ENCODE measurements around the gene GRIN2A. TPM values are rescaled to one million over a fixed set of nuclear protein-coding genes. Genes with fewer than 3 reads are reported as not detected.

GRIN2A gene
- total and polyA plus RNA-seq, 8 donors, result 0.06 to 9.8 (median 0.86) TPM

GRCh38 chr16:9787717-9788116 is 394.5 kb downstream of the GRIN2A start:
- Histone ChIP-seq H3K27me3 (no peaks in the 10 kb centered on the region), H3K27ac (no peak overlapping the region), H3K9me3 (no peaks in the 10 kb centered on the region), H3K36me3 (no peaks in the 10 kb centered on the region), H3K4me3 (no peak overlapping the region), H3K4me1 (no peaks in the 10 kb centered on the region)
- no peak for TF ChIP-seq POLR2AphosphoS5 (IDR thresholded peaks at IDR 0.05)
- WGBS, 5 donors, result 51 to 64% (median 59%) methylated on average over 5 of the region's 5 CpGs
- no peak for DNase-seq
- intact Hi-C loops (cut with DNase I; ENCODE audit: low total_unique reads), result no loop called here

GRCh38 chr16:9780831-9781230 is 401.4 kb downstream of the GRIN2A start:
- H3K36me3 ChIP-seq, result no peaks in the 10 kb centered on the region
- no peaks in the 10 kb centered on the region for H3K4me1 ChIP-seq
- no peaks in the 10 kb centered on the region for H3K27me3 ChIP-seq
- 49 to 72% (median 55%) methylated on average over 4 of the region's 4 CpGs for WGBS, 5 donors
- no peaks in the 10 kb centered on the region for H3K9me3 ChIP-seq
- DNase-seq, result peak in 1 of 2 donors; percentile 40
- no peak overlapping the region for H3K4me3 ChIP-seq
- intact Hi-C loops (cut with DNase I; ENCODE audit: low total_unique reads), result no loop called here
- H3K27ac ChIP-seq, result no peak overlapping the region
- TF ChIP-seq POLR2A (IDR thresholded peaks at IDR 0.05), result no peak

DNA sequence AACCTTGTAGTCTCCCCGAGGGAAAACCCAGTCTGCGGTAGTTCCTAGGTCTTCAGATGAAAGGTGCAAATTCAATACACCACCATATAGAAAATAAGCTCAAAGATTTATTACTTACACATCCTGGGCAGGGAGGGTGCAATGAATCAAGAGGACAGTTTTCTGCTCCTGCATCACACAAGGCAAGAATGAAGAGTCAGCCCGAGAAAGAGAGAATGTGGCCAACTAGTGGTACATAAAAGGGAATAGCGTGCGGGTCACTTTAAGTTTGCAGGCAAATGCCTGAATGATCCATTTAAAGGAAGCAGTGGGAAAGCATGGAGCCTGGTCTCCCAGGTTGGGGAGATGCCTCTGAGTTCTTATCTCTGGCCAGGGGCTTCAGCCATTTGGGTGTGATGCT is 403.4 kb downstream of the GRIN2A start:
- no peaks in the 10 kb centered on the region for H3K27me3 ChIP-seq
- 69 to 83% (median 73%) methylated on average over 5 of the region's 5 CpGs for WGBS, 5 donors
- no peak for TF ChIP-seq POLR2A (IDR thresholded peaks at IDR 0.05)
- TF ChIP-seq POLR2AphosphoS5 (IDR thresholded peaks at IDR 0.05), result no peak
- no peak for DNase-seq
- H3K4me1 ChIP-seq, result no peaks in the 10 kb centered on the region
- no peaks in the 10 kb centered on the region for H3K36me3 ChIP-seq
- H3K9me3 ChIP-seq, result no peaks in the 10 kb centered on the region
- H3K4me3 ChIP-seq, result no peak overlapping the region
- H3K27ac ChIP-seq, result no peak overlapping the region
- intact Hi-C loops (cut with DNase I; ENCODE audit: low total_unique reads), result no loop called here

GRCh38 chr16:9775998-9776397 is 406.2 kb downstream of the GRIN2A start:
- TF ChIP-seq POLR2A (IDR thresholded peaks at IDR 0.05) (no peak), POLR2AphosphoS5 (IDR thresholded peaks at IDR 0.05) (no peak), EP300 (IDR thresholded peaks at IDR 0.05) (no peak)
- TF ChIP-seq, protein P1, sequence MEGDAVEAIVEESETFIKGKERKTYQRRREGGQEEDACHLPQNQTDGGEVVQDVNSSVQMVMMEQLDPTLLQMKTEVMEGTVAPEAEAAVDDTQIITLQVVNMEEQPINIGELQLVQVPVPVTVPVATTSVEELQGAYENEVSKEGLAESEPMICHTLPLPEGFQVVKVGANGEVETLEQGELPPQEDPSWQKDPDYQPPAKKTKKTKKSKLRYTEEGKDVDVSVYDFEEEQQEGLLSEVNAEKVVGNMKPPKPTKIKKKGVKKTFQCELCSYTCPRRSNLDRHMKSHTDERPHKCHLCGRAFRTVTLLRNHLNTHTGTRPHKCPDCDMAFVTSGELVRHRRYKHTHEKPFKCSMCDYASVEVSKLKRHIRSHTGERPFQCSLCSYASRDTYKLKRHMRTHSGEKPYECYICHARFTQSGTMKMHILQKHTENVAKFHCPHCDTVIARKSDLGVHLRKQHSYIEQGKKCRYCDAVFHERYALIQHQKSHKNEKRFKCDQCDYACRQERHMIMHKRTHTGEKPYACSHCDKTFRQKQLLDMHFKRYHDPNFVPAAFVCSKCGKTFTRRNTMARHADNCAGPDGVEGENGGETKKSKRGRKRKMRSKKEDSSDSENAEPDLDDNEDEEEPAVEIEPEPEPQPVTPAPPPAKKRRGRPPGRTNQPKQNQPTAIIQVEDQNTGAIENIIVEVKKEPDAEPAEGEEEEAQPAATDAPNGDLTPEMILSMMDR (IDR thresholded peaks at IDR 0.05), result no peak
- no peak for DNase-seq
- no peaks in the 10 kb centered on the region for H3K4me1 ChIP-seq
- intact Hi-C loops (cut with DNase I; ENCODE audit: low total_unique reads), result no loop called here
- no peaks in the 10 kb centered on the region for H3K9me3 ChIP-seq
- H3K27me3 ChIP-seq, result no peaks in the 10 kb centered on the region
- WGBS, 5 donors, result 76 to 78% (median 76%) methylated on average over 5 of the region's 5 CpGs
- no peak overlapping the region for H3K27ac ChIP-seq
- no peaks in the 10 kb centered on the region for H3K36me3 ChIP-seq
- H3K4me3 ChIP-seq, result no peak overlapping the region

- Histone ChIP-seq H3K27me3 (no peaks in the 10 kb centered on the region), H3K4me3 (no peak overlapping the region), H3K4me1 (no peaks in the 10 kb centered on the region), H3K9me3 (no peaks in the 10 kb centered on the region), H3K36me3 (no peaks in the 10 kb centered on the region), H3K27ac (no peak overlapping the region)
- no peak for TF ChIP-seq POLR2AphosphoS5 (IDR thresholded peaks at IDR 0.05)
- no peak for TF ChIP-seq EP300 (IDR thresholded peaks at IDR 0.05)
- no peak for TF ChIP-seq POLR2A (IDR thresholded peaks at IDR 0.05)
- TF ChIP-seq, protein P1 (IDR thresholded peaks at IDR 0.05), result no peak
- 52 to 64% (median 58%) methylated on average over 4 of the region's 4 CpGs for WGBS, 5 donors
- intact Hi-C loops (cut with DNase I; ENCODE audit: low total_unique reads), result no loop called here
- DNase-seq, result no peak
These were observed 408.9 kb downstream of the GRIN2A start for GRCh38 chr16:9773289-9773688.

DNA sequence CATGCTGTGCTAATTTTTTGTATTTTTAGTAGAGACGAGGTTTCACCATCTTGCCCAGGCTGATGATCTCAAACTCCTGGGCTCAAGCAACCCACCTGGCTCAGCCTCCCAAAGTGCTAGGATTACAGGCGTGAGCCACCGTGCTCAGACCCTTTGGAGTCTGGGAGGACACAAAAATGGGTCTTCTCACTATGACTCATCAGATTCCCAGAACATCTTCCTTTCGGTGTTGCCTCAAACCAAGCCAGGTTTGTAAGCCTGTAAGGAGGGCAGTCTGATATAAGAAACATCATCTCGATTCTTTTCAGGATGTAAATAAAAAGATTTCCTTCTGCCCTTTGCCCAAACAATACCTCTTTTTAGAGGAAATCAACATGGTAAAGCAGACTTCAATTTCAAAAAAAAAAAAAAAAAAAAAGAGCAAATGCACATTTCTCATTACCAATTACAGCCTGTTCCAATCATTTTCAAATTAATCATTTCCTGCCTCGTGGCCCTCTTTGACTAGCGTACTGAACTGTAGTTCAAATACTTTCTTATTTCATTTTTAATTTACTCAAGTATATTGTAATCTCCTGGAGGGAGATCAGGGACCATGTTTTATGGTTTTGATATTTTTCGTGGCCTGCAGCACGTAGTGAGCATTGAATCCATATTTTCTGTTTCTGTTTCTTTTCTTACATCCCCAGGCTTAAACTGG is 409.6 kb downstream of the GRIN2A start:
- H3K36me3 ChIP-seq, result no peaks in the 10 kb centered on the region
- H3K4me3 ChIP-seq, result no peak overlapping the region
- no peaks in the 10 kb centered on the region for H3K4me1 ChIP-seq
- TF ChIP-seq EP300 (IDR thresholded peaks at IDR 0.05), result no peak
- TF ChIP-seq POLR2AphosphoS5 (IDR thresholded peaks at IDR 0.05), result no peak
- no peak for TF ChIP-seq POLR2A (IDR thresholded peaks at IDR 0.05)
- TF ChIP-seq, protein P1 (IDR thresholded peaks at IDR 0.05), result no peak
- no peak overlapping the region for H3K27ac ChIP-seq
- intact Hi-C loops (cut with DNase I; ENCODE audit: low total_unique reads), result no loop called here
- DNase-seq, result peak in 1 of 2 donors; percentile 15
- H3K9me3 ChIP-seq, result no peaks in the 10 kb centered on the region
- H3K27me3 ChIP-seq, result no peaks in the 10 kb centered on the region
- 68 to 75% (median 72%) methylated on average over 9 of the region's 9 CpGs for WGBS, 5 donors
